Gastroesophageal sphincter (tissue), 3 donors: ENCODE data around the gene CNEP1R1.

ENCODE experiments used
- EP300 ChIP-seq: sonication (generic); formaldehyde crosslinking; IDR thresholded peaks from one replicate; pipeline ENCODE4 v1.6.1; 2017; ENCODE audit warnings: antibody characterized with exemption, mild to moderate bottlenecking
- POLR2A ChIP-seq, 2 donors: fragments of 450-650 bp; IDR thresholded peaks; one replicate each; pipeline ENCODE4 v1.6.1; 2017; ENCODE audit warnings: antibody characterized with exemption in 2 of 2, mild to moderate bottlenecking in 2 of 2, moderate library complexity in 1 of 2
- TF ChIP-seq, protein P1 (sequence below), 4 experiments: fragments of 200-600 bp in 2 of 4; fragments of 450-650 bp in 2 of 4; sonication (generic) in 1 of 4; IDR thresholded peaks; one replicate each; pipeline ENCODE4 v1.5.1; 2017 to 2019; ENCODE audit warnings: antibody characterized with exemption in 4 of 4, mild to moderate bottlenecking in 2 of 4, moderate library complexity in 2 of 4

GRCh38 chr16:50056226-50056625 lies 31.2 kb downstream of the CNEP1R1 start:
- TF ChIP-seq, protein P1, sequence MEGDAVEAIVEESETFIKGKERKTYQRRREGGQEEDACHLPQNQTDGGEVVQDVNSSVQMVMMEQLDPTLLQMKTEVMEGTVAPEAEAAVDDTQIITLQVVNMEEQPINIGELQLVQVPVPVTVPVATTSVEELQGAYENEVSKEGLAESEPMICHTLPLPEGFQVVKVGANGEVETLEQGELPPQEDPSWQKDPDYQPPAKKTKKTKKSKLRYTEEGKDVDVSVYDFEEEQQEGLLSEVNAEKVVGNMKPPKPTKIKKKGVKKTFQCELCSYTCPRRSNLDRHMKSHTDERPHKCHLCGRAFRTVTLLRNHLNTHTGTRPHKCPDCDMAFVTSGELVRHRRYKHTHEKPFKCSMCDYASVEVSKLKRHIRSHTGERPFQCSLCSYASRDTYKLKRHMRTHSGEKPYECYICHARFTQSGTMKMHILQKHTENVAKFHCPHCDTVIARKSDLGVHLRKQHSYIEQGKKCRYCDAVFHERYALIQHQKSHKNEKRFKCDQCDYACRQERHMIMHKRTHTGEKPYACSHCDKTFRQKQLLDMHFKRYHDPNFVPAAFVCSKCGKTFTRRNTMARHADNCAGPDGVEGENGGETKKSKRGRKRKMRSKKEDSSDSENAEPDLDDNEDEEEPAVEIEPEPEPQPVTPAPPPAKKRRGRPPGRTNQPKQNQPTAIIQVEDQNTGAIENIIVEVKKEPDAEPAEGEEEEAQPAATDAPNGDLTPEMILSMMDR (IDR thresholded peaks at IDR 0.05): no peak
- TF ChIP-seq POLR2A (IDR thresholded peaks at IDR 0.05): no peak
- TF ChIP-seq EP300: no peak
